Tibial artery (tissue), 4 donors: ENCODE data around the gene PDE6A.

Experiments
- DNase-seq, 2 donors: peaks; one replicate each; pipeline ENCODE4 v3.0.0-alpha.2; 2019
- H3K27ac ChIP-seq, 2 donors: fragments of 200-600 bp; sonication (generic) in 1 of 2; 1 replicate in 1 of 2; 2 replicates in 1 of 2; pipeline ENCODE4 v1.5.1; 2018 to 2019; ENCODE audit warnings: mild to moderate bottlenecking in 1 of 2
- H3K27me3 ChIP-seq, 2 donors: fragments of 200-600 bp; sonication (generic) in 1 of 2; one replicate each; pipeline versions ENCODE4 v1.5.1 to v1.6.0; 2016 to 2019
- H3K36me3 ChIP-seq, 3 donors: fragments of 200-600 bp; sonication (generic) in 2 of 3; one replicate each; pipeline ENCODE4 v1.5.1; 2016 to 2019; ENCODE audit warnings: mild to moderate bottlenecking in 2 of 3
- H3K4me1 ChIP-seq, 4 donors: fragments of 200-600 bp; sonication (generic) in 2 of 4; 1 replicate in 3 of 4; 2 replicates in 1 of 4; pipeline ENCODE4 v1.5.1; 2016 to 2019
- H3K4me3 ChIP-seq, 2 donors: fragments of 200-600 bp; sonication (generic) in 1 of 2; 1 replicate in 1 of 2; 2 replicates in 1 of 2; pipeline ENCODE4 v1.5.1; 2018 to 2019; ENCODE audit warnings: mild to moderate bottlenecking in 2 of 2
- H3K9me3 ChIP-seq, 3 donors: fragments of 200-600 bp; sonication (generic) in 1 of 3; one replicate each; pipeline ENCODE4 v1.5.1; 2016 to 2019
- CTCF ChIP-seq, 2 experiments: fragments of 200-600 bp in 1 of 2; fragments of 450-650 bp in 1 of 2; IDR thresholded peaks; one replicate each; pipeline ENCODE4 v1.5.1; 2017 to 2019; ENCODE audit warnings: antibody characterized with exemption in 2 of 2, mild to moderate bottlenecking in 1 of 2, moderate library complexity in 1 of 2
- intact Hi-C: fragments of 100-400 bp; cut with DNase I; formaldehyde crosslinking; loops from one replicate; pipeline ENCODE4 v1.15.0; 2023; ENCODE audit warnings: low total_unique reads

Gene PDE6A

GRCh38 chr5:149826574-149826973, 118.0 kb downstream of the PDE6A start:
- intact Hi-C loops: loop anchor here (5.0 kb wide), 1 partner anchor 94 kb away; the partner anchor contains the start of gene PPARGC1B
- Histone ChIP-seq H3K27ac (no peak overlapping the region), H3K27me3 (no peaks in the 10 kb centered on the region), H3K4me1 (no peaks in the 10 kb centered on the region), H3K4me3 (no peak overlapping the region), H3K9me3 (no peaks in the 10 kb centered on the region), H3K36me3 (peaks cover 0 to 7% (median 0%) of the 10 kb centered on the region in 3 donors)
- no peak for DNase-seq
- TF ChIP-seq CTCF (IDR thresholded peaks at IDR 0.05): no peak

GRCh38 chr5:149824846-149825245, 119.7 kb downstream of the PDE6A start:
- DNase-seq: no peak
- intact Hi-C loops: loop anchor here (5.0 kb wide), 1 partner anchor 93 kb away; the partner anchor contains the start of gene PPARGC1B
- no peak overlapping the region for H3K27ac ChIP-seq
- no peak for TF ChIP-seq CTCF (IDR thresholded peaks at IDR 0.05)
- H3K4me3 ChIP-seq: no peak overlapping the region
- H3K36me3 ChIP-seq: no peaks in the 10 kb centered on the region
- H3K4me1 ChIP-seq: no peaks in the 10 kb centered on the region
- H3K9me3 ChIP-seq: no peaks in the 10 kb centered on the region
- no peaks in the 10 kb centered on the region for H3K27me3 ChIP-seq

- intact Hi-C loops: no loop called here
- Histone ChIP-seq H3K4me3 (no peak overlapping the region), H3K27me3 (no peaks in the 10 kb centered on the region), H3K4me1 (no peaks in the 10 kb centered on the region), H3K36me3 (no peaks in the 10 kb centered on the region), H3K9me3 (no peaks in the 10 kb centered on the region), H3K27ac (no peak overlapping the region)
- no peak for DNase-seq
- TF ChIP-seq CTCF (IDR thresholded peaks at IDR 0.05): no peak
These were observed 120.5 kb downstream of the PDE6A start for GRCh38 chr5:149824120-149824519.

- no peak overlapping the region for H3K27ac ChIP-seq
- no peaks in the 10 kb centered on the region for H3K4me1 ChIP-seq
These were observed 121.2 kb downstream of the PDE6A start for GRCh38 chr5:149823375-149823774.

GRCh38 chr5:149822301-149822700, 122.3 kb downstream of the PDE6A start:
- intact Hi-C loops: no loop called here
- Histone ChIP-seq H3K27ac (no peak overlapping the region), H3K36me3 (no peaks in the 10 kb centered on the region), H3K4me1 (no peaks in the 10 kb centered on the region), H3K4me3 (no peak overlapping the region), H3K27me3 (no peaks in the 10 kb centered on the region), H3K9me3 (no peaks in the 10 kb centered on the region)
- TF ChIP-seq CTCF (IDR thresholded peaks at IDR 0.05): no peak
- DNase-seq: no peak

More at GRCh38 chr5:149823375-149823774, 121.2 kb downstream of the PDE6A start:
- no peaks in the 10 kb centered on the region for H3K36me3 ChIP-seq
- TF ChIP-seq CTCF (IDR thresholded peaks at IDR 0.05): no peak
- no peak for DNase-seq
- H3K4me3 ChIP-seq: no peak overlapping the region
- intact Hi-C loops: no loop called here
- no peaks in the 10 kb centered on the region for H3K27me3 ChIP-seq
- no peaks in the 10 kb centered on the region for H3K9me3 ChIP-seq
